T-cell (primary cell): Measurements from ENCODE around the gene TBXT. TPM values are rescaled to one million over a fixed set of nuclear protein-coding genes. Genes with fewer than 3 reads are reported as not detected.

Source experiments
- ATAC-seq, 4 experiments: fragments of 200-7000 bp in 3 of 4; fragments of 150-1000 bp in 1 of 4; cut with Tn5 transposase; replicated peaks in 1 of 4; 1 replicate in 3 of 4; 2 replicates in 1 of 4; pipeline ENCODE4 v1.10.0; 2021; ENCODE audit warnings: moderate library complexity in 3 of 4, mild to moderate bottlenecking in 2 of 4, moderate number of reproducible peaks in 1 of 4
- CTCF ChIA-PET, 2 donors: fragments of 300-600 bp; sonication (Branson Sonifier 250); formaldehyde crosslinking; loops; one replicate each; lab custom pipeline; 2022; ENCODE audit warnings: antibody characterized with exemption in 2 of 2; lab: Charles Lee
- POLR2A ChIA-PET, 2 donors: fragments of 300-600 bp; sonication (Branson Sonifier 250); formaldehyde crosslinking; loops; one replicate each; lab custom pipeline; 2022; ENCODE audit warnings: antibody characterized with exemption in 2 of 2; lab: Charles Lee
- DNase-seq, 35 experiments: peaks; one replicate each; pipeline versions ENCODE4 v3.0.0 to v3.0.0-alpha.2; 2013 to 2023
- H3K27ac ChIP-seq: one replicate; pipeline ENCODE4 v1.5.1; 2013; ENCODE audit warnings: low read length
- H3K27me3 ChIP-seq, 2 experiments: replicated peaks in 1 of 2; 1 replicate in 1 of 2; 2 replicates in 1 of 2; pipeline versions ENCODE4 v1.6.1 to v1.7.0; 2013; ENCODE audit warnings: low read length in 1 of 2, mixed read lengths in 1 of 2; ENCODE audit not compliant: control insufficient read depth in 2 of 2, insufficient read depth in 2 of 2; ENCODE audit errors: extremely low read depth in 1 of 2
- H3K36me3 ChIP-seq, 2 donors: 1 replicate in 1 of 2; 2 replicates in 1 of 2; pipeline versions ENCODE4 v1.6.1 to v1.7.0; 2013; ENCODE audit warnings: low read length in 1 of 2; ENCODE audit not compliant: control insufficient read depth in 2 of 2, insufficient read depth in 1 of 2; ENCODE audit errors: extremely low read depth in 1 of 2
- H3K4me1 ChIP-seq, 2 experiments: 1 replicate in 1 of 2; 2 replicates in 1 of 2; pipeline versions ENCODE4 v1.6.1 to v1.7.0; 2013; ENCODE audit warnings: low read length in 2 of 2, mixed read lengths in 1 of 2; ENCODE audit not compliant: insufficient read depth in 2 of 2, control insufficient read depth in 1 of 2; ENCODE audit errors: extremely low read depth in 1 of 2
- H3K4me3 ChIP-seq, 2 donors: 1 replicate in 1 of 2; 2 replicates in 1 of 2; pipeline versions ENCODE4 v1.5.1 to v1.7.0; 2013; ENCODE audit warnings: mild to moderate bottlenecking in 2 of 2, low read length in 1 of 2, moderate library complexity in 1 of 2; ENCODE audit not compliant: control insufficient read depth in 1 of 2; ENCODE audit errors: extremely low read depth in 1 of 2
- H3K9me3 ChIP-seq: 2 replicates; pipeline ENCODE4 v1.7.0; 2013
- H3K27ac Mint-ChIP-seq, 2 donors: one replicate each; pipeline ENCODE4 v1.8.0; 2020 to 2021; ENCODE audit warnings: mild to moderate bottlenecking in 2 of 2, mixed read lengths in 2 of 2
- H3K27me3 Mint-ChIP-seq, 2 donors: one replicate each; pipeline ENCODE4 v1.8.0; 2021 to 2022; ENCODE audit warnings: mixed read lengths in 2 of 2
- H3K36me3 Mint-ChIP-seq: one replicate; pipeline ENCODE4 v1.8.0; 2021; ENCODE audit warnings: mixed read lengths
- H3K4me1 Mint-ChIP-seq, 3 donors: one replicate each; pipeline ENCODE4 v1.8.0; 2020 to 2022; ENCODE audit warnings: mixed read lengths in 3 of 3, mild to moderate bottlenecking in 1 of 3
- H3K4me3 Mint-ChIP-seq, 3 donors: one replicate each; pipeline ENCODE4 v1.8.0; 2020 to 2022; ENCODE audit warnings: mild to moderate bottlenecking in 3 of 3, mixed read lengths in 3 of 3, moderate library complexity in 3 of 3
- H3K9me3 Mint-ChIP-seq, 3 donors: one replicate each; pipeline ENCODE4 v1.8.0; 2020 to 2022; ENCODE audit warnings: mixed read lengths in 3 of 3
- WGBS: methylation state at CpG from one replicate; pipeline ENCODE4 v1.1.5; 2013; ENCODE audit warnings: missing lambda C conversion rate; ENCODE audit not compliant: insufficient coverage; 5-methylcytosine and 5-hydroxymethylcytosine counted together
- total RNA-seq, 35 experiments: library from RNA in 6 of 35; stranded (reverse) in 6 of 35; fragments of 120-200 nt in 1 of 35; gene quantifications; one replicate each; pipeline versions ENCODE4 v1.2.1 to v1.2.4 and lab custom pipeline; 2013 to 2026

Gene TBXT, protein sequence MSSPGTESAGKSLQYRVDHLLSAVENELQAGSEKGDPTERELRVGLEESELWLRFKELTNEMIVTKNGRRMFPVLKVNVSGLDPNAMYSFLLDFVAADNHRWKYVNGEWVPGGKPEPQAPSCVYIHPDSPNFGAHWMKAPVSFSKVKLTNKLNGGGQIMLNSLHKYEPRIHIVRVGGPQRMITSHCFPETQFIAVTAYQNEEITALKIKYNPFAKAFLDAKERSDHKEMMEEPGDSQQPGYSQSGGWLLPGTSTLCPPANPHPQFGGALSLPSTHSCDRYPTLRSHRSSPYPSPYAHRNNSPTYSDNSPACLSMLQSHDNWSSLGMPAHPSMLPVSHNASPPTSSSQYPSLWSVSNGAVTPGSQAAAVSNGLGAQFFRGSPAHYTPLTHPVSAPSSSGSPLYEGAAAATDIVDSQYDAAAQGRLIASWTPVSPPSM
- total RNA-seq (not detected), total RNA-seq (lab: John Stamatoyannopoulos, UW) (0 to 0.13 (median 0) reads per million in 29 experiments)
- not detected for total RNA-seq (2013)

DNA sequence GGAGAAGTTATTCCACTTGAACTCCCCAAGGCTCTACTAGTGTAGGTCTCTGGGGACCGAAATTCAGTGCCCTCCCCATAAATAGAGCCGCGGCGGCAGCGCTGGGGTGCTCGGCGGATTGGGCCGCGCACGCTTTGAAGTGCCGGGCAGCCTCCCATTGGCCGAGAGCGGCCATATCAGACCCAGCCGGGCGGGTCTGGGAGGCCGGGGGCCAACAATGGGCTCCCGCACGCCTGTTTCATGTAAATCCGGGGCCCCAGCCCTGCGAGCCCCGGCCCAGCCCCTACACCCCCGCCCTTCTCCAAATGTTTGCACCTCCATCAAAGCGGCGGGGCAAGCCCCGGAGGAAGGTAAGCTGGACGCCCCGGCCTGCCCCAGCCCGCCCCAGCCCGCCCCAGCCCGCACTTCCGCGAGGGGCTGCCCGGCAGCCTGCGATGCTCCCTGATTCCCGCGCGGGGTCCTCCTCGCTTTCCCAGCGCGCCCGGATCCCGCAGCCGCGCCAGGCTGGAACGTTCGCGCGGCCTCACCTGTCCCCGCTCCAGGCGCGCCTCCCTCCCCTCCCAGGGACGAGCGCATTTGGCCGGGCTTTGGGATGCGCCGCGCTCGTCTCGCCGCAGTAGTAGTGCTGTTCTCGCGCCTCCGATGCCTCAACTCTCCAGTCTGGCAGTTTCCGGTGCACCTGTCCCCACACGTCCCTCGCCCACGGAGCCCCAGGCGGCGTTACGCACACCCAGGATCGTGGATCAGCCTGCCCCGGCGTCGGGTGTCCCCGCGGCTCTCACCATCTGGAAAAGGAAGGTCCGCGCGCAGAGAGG, at the start of gene TBXT:
Gene TBXT, minus strand, starts transcription at position 51 of the 815 bp plus-strand sequence. CDS start 260 bp downstream, outside the sequence.
- H3K27ac Mint-ChIP-seq = peak within 1 kb of the TSS in 1 of 2 donors; percentile 52
- DNase-seq = no peak
- peak within 1 kb of the TSS; percentile 25 to 77 (median 73) for H3K4me3 Mint-ChIP-seq
- Histone ChIP-seq H3K9me3 (no peaks in the 10 kb centered on the region), H3K4me3 (peak within 1 kb of the TSS in 1 of 2 donors; percentile 53), H3K36me3 (no peaks in the 10 kb centered on the region), H3K27me3 (peaks cover 23 to 71% of the 10 kb centered on the region in 2 experiments), H3K4me1 (peaks cover 8 to 10% of the 10 kb centered on the region in 2 experiments), H3K27ac (no peak within 1 kb of the TSS)
- POLR2A ChIA-PET = no interaction called here
- peaks cover 56 to 63% of the 10 kb centered on the region in 2 donors for H3K27me3 Mint-ChIP-seq
- peaks cover 5 to 26% (median 6%) of the 10 kb centered on the region in 3 donors for H3K4me1 Mint-ChIP-seq
- no peaks in the 10 kb centered on the region for H3K36me3 Mint-ChIP-seq
- WGBS = 3% methylated on average over 64 of the region's 79 CpGs
- ATAC-seq = peak in 1 of 4 experiments; percentile 48
- H3K9me3 Mint-ChIP-seq = no peaks in the 10 kb centered on the region
- CTCF ChIA-PET = interaction anchor here in 1 of 2 donors (0.5 to 0.6 kb wide), 2 partner anchors 25 kb away, joined by 6 to 11 read pairs; no protein-coding TSS in a partner anchor

DNA sequence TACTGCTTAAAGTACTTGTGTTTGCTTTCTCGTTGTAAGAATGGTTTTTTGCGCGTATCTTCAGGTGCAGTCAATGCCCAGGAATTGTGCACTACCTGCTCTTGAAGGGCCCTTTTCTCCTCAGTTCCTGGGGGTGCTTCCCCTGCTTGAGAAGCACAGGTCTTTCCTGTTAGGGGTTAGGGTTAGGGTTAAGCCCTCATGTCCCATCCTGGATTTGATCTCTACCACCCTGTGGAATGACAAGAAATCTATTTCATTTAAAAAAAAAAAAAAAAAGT, 39.6 kb upstream of the TBXT start:
- DNase-seq (no peak), ATAC-seq (no peak)
- Histone ChIP-seq H3K36me3 (no peaks in the 10 kb centered on the region), H3K4me1 (peaks cover 0 to 2% of the 10 kb centered on the region in 2 experiments), H3K4me3 (no peak overlapping the region), H3K9me3 (no peaks in the 10 kb centered on the region), H3K27ac (no peak overlapping the region), H3K27me3 (peaks cover 0 to 23% of the 10 kb centered on the region in 2 experiments)
- 54% methylated on average over 2 of the region's 3 CpGs for WGBS
- Mint-ChIP-seq H3K27me3 (peaks cover 9 to 12% of the 10 kb centered on the region in 2 donors), H3K27ac (peak overlapping the region in 1 of 2 donors; percentile 25), H3K9me3 (peaks cover 0 to 6% (median 0%) of the 10 kb centered on the region in 3 donors), H3K36me3 (no peaks in the 10 kb centered on the region), H3K4me1 (peaks cover 0 to 6% (median 0%) of the 10 kb centered on the region in 3 donors), H3K4me3 (no peak overlapping the region)
- ChIA-PET POLR2A (no interaction called here), CTCF (interaction anchor here in 1 of 2 donors (0.6 kb wide), 1 partner anchor 26 kb away, joined by 4 read pairs; no protein-coding TSS in a partner anchor)

DNA sequence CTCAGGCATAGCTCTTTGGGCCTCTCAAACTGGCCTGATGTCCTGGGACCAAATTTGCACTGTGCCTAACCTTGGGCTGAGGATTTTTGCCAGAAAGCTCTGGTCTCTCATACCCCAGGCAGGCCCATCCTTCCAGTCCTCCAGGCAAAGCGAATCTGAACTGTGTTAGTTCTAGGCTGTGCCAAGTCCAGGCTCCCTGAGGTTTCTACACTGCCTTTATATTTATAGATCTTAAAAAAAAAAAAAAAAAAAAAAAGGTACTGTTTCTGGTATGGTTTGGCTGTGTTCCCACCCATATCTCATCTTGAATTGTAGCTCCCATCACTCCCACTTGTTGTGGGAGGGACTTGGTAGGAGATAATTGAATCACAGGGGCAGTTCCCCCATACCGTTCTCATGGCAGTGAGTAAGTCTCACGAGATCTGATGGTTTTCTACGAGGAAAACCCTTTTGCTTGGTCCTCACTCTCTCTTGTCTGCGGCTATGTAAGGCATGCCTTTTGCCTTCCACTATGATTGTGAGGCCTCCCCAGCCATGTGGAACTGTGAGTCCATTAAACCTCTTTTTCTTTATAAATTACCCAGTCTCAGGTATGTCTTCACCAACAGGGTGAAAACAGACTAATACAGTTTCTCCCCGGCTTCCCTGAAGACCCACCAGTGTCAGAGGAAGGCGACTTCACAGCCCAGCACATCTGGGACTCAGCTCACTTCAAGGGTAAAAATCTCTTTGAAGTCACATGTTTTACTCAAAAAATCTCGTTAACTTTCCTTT, 39.0 kb upstream of the TBXT start:
- Mint-ChIP-seq H3K9me3 (peaks cover 0 to 2% (median 0%) of the 10 kb centered on the region in 3 donors), H3K27me3 (peaks cover 9% of the 10 kb centered on the region in 2 donors), H3K36me3 (no peaks in the 10 kb centered on the region), H3K27ac (peak overlapping the region in 1 of 2 donors; percentile 25), H3K4me1 (peaks cover 0 to 8% (median 0%) of the 10 kb centered on the region in 3 donors), H3K4me3 (no peak overlapping the region)
- no peak for DNase-seq
- Histone ChIP-seq H3K9me3 (no peaks in the 10 kb centered on the region), H3K4me3 (no peak overlapping the region), H3K36me3 (no peaks in the 10 kb centered on the region), H3K27ac (no peak overlapping the region), H3K27me3 (peaks cover 0 to 23% of the 10 kb centered on the region in 2 experiments), H3K4me1 (peaks cover 0 to 2% of the 10 kb centered on the region in 2 experiments)
- ChIA-PET CTCF (no interaction called here), POLR2A (no interaction called here)
- peak in 2 of 4 experiments; percentile 24 to 34 for ATAC-seq
- WGBS = 39% methylated on average over 4 of the region's 8 CpGs

DNA sequence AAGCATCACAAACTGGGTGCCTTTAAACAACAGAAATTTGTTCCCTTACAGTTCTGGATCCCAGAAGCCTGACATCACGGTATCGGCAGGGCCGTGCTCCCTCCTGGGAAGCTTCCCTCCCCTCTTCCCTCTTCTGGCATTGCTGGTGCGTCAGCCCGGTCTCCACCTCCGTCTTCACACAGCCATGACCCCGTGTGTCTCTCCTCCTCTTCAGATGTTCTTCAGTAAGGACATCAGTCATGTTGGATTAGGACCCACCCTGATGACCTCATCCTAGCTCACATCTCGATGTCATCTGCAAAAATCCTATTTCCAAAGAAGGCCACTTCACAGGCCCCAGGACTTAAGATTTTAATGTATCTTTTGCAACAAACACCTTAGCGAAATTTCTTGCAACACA, 38.4 kb upstream of the TBXT start:
- WGBS = 85% methylated on average over 9 of the region's 9 CpGs
- Histone ChIP-seq H3K36me3 (no peaks in the 10 kb centered on the region), H3K4me1 (peaks cover 0 to 2% of the 10 kb centered on the region in 2 experiments), H3K9me3 (no peaks in the 10 kb centered on the region), H3K27ac (no peak overlapping the region), H3K27me3 (peaks cover 0 to 23% of the 10 kb centered on the region in 2 experiments), H3K4me3 (no peak overlapping the region)
- Mint-ChIP-seq H3K9me3 (no peaks in the 10 kb centered on the region), H3K4me3 (no peak overlapping the region), H3K27ac (no peak overlapping the region), H3K4me1 (peaks cover 0 to 8% (median 0%) of the 10 kb centered on the region in 3 donors), H3K36me3 (no peaks in the 10 kb centered on the region), H3K27me3 (peaks cover 8 to 9% of the 10 kb centered on the region in 2 donors)
- ChIA-PET POLR2A (no interaction called here), CTCF (no interaction called here)
- DNase-seq = no peak
- no peak for ATAC-seq

DNA sequence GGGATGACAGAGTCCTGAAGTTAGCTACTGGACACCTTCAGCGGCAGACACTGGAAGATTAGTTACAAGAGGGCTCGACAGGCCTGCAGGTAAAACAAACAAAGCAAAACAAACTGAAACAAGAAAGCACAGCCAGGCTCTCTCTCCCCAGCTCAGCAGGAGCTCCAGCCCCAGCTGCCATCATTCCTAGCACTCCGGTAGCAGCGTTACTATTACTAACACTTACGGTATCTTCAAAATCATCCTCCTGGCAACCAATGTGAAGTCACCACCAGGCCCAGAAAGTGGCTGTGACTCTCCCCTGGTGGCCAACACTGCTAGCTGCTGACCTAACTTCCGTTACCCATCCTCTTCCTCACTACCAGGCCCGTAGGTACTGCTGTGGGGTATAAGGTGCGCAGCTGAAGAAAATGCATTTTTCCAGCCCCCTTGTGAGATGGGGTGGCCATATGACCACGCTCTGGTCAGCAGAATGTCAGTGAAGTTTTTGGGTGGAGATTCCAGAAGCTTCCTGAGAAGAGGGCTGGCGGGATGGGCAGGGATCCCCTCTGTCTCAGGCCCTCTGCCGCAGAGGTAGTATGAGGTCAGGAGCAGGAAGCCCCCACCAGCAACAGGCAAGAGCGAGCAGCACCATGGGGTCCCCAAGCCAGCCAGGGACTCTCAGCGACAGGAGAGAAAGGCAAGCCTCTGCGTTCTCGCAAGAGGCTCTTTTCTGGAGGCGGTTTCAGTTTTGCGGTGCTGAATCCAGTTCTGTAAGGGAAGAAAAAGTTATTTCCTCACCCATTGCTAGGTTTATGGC, 37.4 kb upstream of the TBXT start:
- H3K9me3 Mint-ChIP-seq = no peaks in the 10 kb centered on the region
- peaks cover 0 to 8% (median 0%) of the 10 kb centered on the region in 3 donors for H3K4me1 Mint-ChIP-seq
- Histone ChIP-seq H3K36me3 (no peaks in the 10 kb centered on the region), H3K4me3 (no peak overlapping the region), H3K27ac (no peak overlapping the region), H3K4me1 (peaks cover 0 to 2% of the 10 kb centered on the region in 2 experiments), H3K9me3 (no peaks in the 10 kb centered on the region), H3K27me3 (peaks cover 0 to 20% of the 10 kb centered on the region in 2 experiments)
- ChIA-PET CTCF (no interaction called here), POLR2A (no interaction called here)
- no peak overlapping the region for H3K27ac Mint-ChIP-seq
- H3K4me3 Mint-ChIP-seq = no peak overlapping the region
- 88% methylated on average over 5 of the region's 17 CpGs for WGBS
- no peaks in the 10 kb centered on the region for H3K36me3 Mint-ChIP-seq
- ATAC-seq (no peak), DNase-seq (no peak)
- peaks cover 8 to 9% of the 10 kb centered on the region in 2 donors for H3K27me3 Mint-ChIP-seq
